ENCODE results near the gene SLC38A1.

DNA sequence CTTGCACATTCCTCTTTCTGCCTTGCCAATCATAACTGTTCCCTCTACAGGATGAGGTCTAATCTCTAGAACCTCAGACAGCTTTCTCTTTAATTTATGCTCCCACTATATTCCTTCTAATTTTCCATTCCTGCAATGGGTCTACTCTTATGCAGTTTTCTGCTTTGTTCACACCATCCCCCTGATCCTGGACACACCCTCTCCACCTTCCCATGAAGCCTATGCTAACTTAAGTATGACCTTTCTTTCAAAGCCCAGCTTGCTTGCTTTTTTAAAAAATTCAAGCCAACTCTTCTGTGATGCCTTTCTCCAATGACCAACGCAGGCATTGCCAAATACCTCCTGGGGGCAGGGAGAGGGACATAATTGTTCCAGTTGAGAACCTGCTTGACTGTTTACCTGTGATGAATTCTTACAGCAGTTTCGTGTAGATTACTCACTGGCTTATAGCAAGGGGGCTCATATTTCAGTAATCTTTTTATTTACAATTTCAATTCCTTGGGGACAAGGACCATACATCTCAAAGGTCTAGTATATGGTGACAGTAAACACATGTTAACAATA lies 7.8 kb downstream of the SLC38A1 start:
- TF ChIP-seq POLR2AphosphoS5 (IDR thresholded peaks at IDR 0.05) (peak in 1 of 3 donors; percentile 42), POLR2A (IDR thresholded peaks at IDR 0.05) (no peak)
- TF ChIP-seq, protein P1, sequence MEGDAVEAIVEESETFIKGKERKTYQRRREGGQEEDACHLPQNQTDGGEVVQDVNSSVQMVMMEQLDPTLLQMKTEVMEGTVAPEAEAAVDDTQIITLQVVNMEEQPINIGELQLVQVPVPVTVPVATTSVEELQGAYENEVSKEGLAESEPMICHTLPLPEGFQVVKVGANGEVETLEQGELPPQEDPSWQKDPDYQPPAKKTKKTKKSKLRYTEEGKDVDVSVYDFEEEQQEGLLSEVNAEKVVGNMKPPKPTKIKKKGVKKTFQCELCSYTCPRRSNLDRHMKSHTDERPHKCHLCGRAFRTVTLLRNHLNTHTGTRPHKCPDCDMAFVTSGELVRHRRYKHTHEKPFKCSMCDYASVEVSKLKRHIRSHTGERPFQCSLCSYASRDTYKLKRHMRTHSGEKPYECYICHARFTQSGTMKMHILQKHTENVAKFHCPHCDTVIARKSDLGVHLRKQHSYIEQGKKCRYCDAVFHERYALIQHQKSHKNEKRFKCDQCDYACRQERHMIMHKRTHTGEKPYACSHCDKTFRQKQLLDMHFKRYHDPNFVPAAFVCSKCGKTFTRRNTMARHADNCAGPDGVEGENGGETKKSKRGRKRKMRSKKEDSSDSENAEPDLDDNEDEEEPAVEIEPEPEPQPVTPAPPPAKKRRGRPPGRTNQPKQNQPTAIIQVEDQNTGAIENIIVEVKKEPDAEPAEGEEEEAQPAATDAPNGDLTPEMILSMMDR (IDR thresholded peaks at IDR 0.05) = no peak
